ENCODE measurements around the gene ZIC1.

- no peak for TF ChIP-seq CTCF (IDR thresholded peaks at IDR 0.05)
- no peak for TF ChIP-seq POLR2A (IDR thresholded peaks at IDR 0.05)
- no peak for TF ChIP-seq POLR2AphosphoS5 (IDR thresholded peaks at IDR 0.05)
Measured at GRCh38 chr3:147414390-147415138, 5.4 kb downstream of the ZIC1 start.
